PC-3 (cell line): ENCODE data around the gene MTRF1. TPM values are rescaled to one million over a fixed set of nuclear protein-coding genes. Genes with fewer than 3 reads are reported as not detected.

Experiments used
- ATAC-seq: fragments of 200-7000 bp; cut with Tn5 transposase; 2 replicates; pipeline ENCODE4 v1.9.1; 2020; ENCODE audit warnings: mild to moderate bottlenecking, moderate library complexity
- BruUV-seq: library from RNA; stranded (reverse); fragments of 400-500 nt; replicated peaks from 2 replicates; lab custom pipeline; 2021; lab: Mats Ljungman, UMichigan
- CTCF ChIA-PET: fragments of 300-600 bp; sonication (Branson Sonifier 250); formaldehyde crosslinking; loops from one replicate; lab custom pipeline; 2022; ENCODE audit warnings: antibody characterized with exemption; lab: Charles Lee
- POLR2A ChIA-PET: fragments of 300-600 bp; sonication (Branson Sonifier 250); formaldehyde crosslinking; loops from one replicate; lab custom pipeline; 2022; ENCODE audit warnings: antibody characterized with exemption; ENCODE audit not compliant: unreplicated experiment; lab: Charles Lee
- DNase-seq: peaks from one replicate; pipeline ENCODE4 v3.0.0-alpha.2; 2015
- H2AFZ ChIP-seq: fragments of 300-600 bp; sonication (generic); 2 replicates; pipeline ENCODE4 v1.6.0; 2016; ENCODE audit warnings: antibody characterized with exemption, low read length
- H3F3A ChIP-seq: fragments of 300-600 bp; sonication (generic); one replicate; pipeline ENCODE4 v1.6.0; 2017; ENCODE audit warnings: antibody characterized with exemption, low read length, control low read depth, mild to moderate bottlenecking; ENCODE audit not compliant: unreplicated experiment
- H3K27ac ChIP-seq: fragments of 300-600 bp; sonication (generic); 2 replicates; pipeline ENCODE4 v1.5.1; 2016; ENCODE audit warnings: mild to moderate bottlenecking, low read length
- H3K27me3 ChIP-seq: fragments of 300-600 bp; sonication (generic); 2 replicates; pipeline ENCODE4 v1.6.1; 2016; ENCODE audit warnings: low read length, mixed read lengths
- H3K36me3 ChIP-seq: fragments of 300-600 bp; sonication (generic); 2 replicates; pipeline ENCODE4 v1.6.1; 2016; ENCODE audit warnings: low read depth, mixed run types, low read length, mixed read lengths
- H3K4me1 ChIP-seq: fragments of 300-600 bp; sonication (generic); 2 replicates; pipeline ENCODE4 v1.5.1; 2016; ENCODE audit warnings: low read length; ENCODE audit not compliant: insufficient read depth
- H3K4me2 ChIP-seq: fragments of 300-600 bp; sonication (generic); 2 replicates; pipeline ENCODE4 v1.6.0; 2016; ENCODE audit warnings: low read length
- H3K4me3 ChIP-seq: fragments of 300-600 bp; sonication (generic); 2 replicates; pipeline ENCODE4 v1.5.1; 2016; ENCODE audit warnings: mild to moderate bottlenecking, low read length, mixed read lengths
- H3K79me2 ChIP-seq: fragments of 300-600 bp; sonication (generic); 2 replicates; pipeline ENCODE4 v1.6.1; 2017; ENCODE audit warnings: low read length, mixed read lengths
- H3K9ac ChIP-seq: fragments of 300-600 bp; sonication (generic); 2 replicates; pipeline ENCODE4 v1.6.0; 2016; ENCODE audit warnings: mild to moderate bottlenecking, low read length
- H3K9me2 ChIP-seq: fragments of 300-600 bp; sonication (generic); replicated peaks from 2 replicates; pipeline ENCODE4 v1.6.1; 2016; ENCODE audit warnings: mixed run types, low read length, mixed read lengths
- H3K9me3 ChIP-seq: fragments of 300-600 bp; sonication (generic); 2 replicates; pipeline ENCODE4 v1.6.1; 2016; ENCODE audit warnings: low read length, mixed read lengths
- H4K20me1 ChIP-seq: fragments of 300-600 bp; sonication (generic); 2 replicates; pipeline ENCODE4 v1.6.1; 2016; ENCODE audit warnings: low read length, mixed read lengths
- CTCF ChIP-seq: fragments of 300-600 bp; sonication (generic); conservative IDR thresholded peaks from 2 replicates; pipeline ENCODE4 v1.5.1; 2017; ENCODE audit warnings: antibody characterized with exemption, low read depth, mild to moderate bottlenecking, low read length
- EZH2 ChIP-seq: fragments of 300-600 bp; sonication (generic); IDR thresholded peaks from one replicate; pipeline ENCODE4 v1.6.1; 2017; ENCODE audit warnings: antibody characterized with exemption, mild to moderate bottlenecking, low read length; ENCODE audit not compliant: unreplicated experiment
- EZH2phosphoT487 ChIP-seq: fragments of 300-600 bp; sonication (generic); IDR thresholded peaks from 2 replicates; pipeline ENCODE4 v1.6.1; 2018; ENCODE audit warnings: mild to moderate bottlenecking, antibody characterized with exemption, low read length, borderline replicate concordance
- intact Hi-C: fragments of 100-400 bp; cut with micrococcal nuclease; formaldehyde crosslinking; loops from 2 replicates; pipeline ENCODE4 v1.9.0; 2023
- total RNA-seq: library from RNA; depleted of rRNA; stranded (reverse); fragments of >200 nt; gene quantifications from 2 replicates; pipeline ENCODE4 v1.2.3, GENCODE V29; 2014

MTRF1 gene
- total RNA-seq, 1 experiment from 2014 or later = 4.7 TPM

- POLR2A ChIA-PET = no interaction called here
- DNase-seq = no peak
- TF ChIP-seq EZH2phosphoT487 (no peak), CTCF (no peak), EZH2 (no peak)
- Histone ChIP-seq H3F3A (no peaks in the 10 kb centered on the region), H3K9me2 (no peaks in the 10 kb centered on the region), H4K20me1 (no peaks in the 10 kb centered on the region), H3K79me2 (no peaks in the 10 kb centered on the region), H3K4me2 (no peak overlapping the region), H3K36me3 (0 out of 2 replicates have a peak, but pooled peaks cover 4% of the 10 kb centered on the region), H3K9ac (no peak overlapping the region), H3K4me1 (no peaks in the 10 kb centered on the region), H3K4me3 (no peak overlapping the region), H3K27me3 (no peaks in the 10 kb centered on the region), H3K9me3 (peaks cover 10% of the 10 kb centered on the region; the same call in 1 of the 2 replicates), H2AFZ (no peak overlapping the region), H3K27ac (no peak overlapping the region)
- CTCF ChIA-PET = no interaction called here
- ATAC-seq = no peak
- intact Hi-C loops = no loop called here
- no TSS peak for BruUV-seq
These were observed 8.3 kb upstream of the MTRF1 start for GRCh38 chr13:41271456-41272285.

- ChIA-PET CTCF (no interaction called here), POLR2A (no interaction called here)
- no peak for TF ChIP-seq EZH2
- Histone ChIP-seq H3F3A (no peaks in the 10 kb centered on the region), H3K27ac (no peak overlapping the region), H4K20me1 (no peaks in the 10 kb centered on the region), H3K9me2 (no peaks in the 10 kb centered on the region), H3K4me2 (no peak overlapping the region), H3K27me3 (no peaks in the 10 kb centered on the region), H3K4me1 (no peaks in the 10 kb centered on the region), H3K9ac (no peak overlapping the region), H3K36me3 (0 out of 2 replicates have a peak, but pooled peaks cover 4% of the 10 kb centered on the region), H3K9me3 (peaks cover 10% of the 10 kb centered on the region; the same call in 1 of the 2 replicates), H2AFZ (no peak overlapping the region), H3K4me3 (no peak overlapping the region), H3K79me2 (no peaks in the 10 kb centered on the region)
- DNase-seq = peak; percentile 28
- intact Hi-C loops = no loop called here
- no TSS peak for BruUV-seq
- no peak for ATAC-seq
These were observed 5.4 kb upstream of the MTRF1 start for GRCh38 chr13:41268764-41269163.

- 0 out of 2 replicates have a peak, but pooled peaks cover 4% of the 10 kb centered on the region for H3K36me3 ChIP-seq
- H3F3A ChIP-seq = no peaks in the 10 kb centered on the region
- TF ChIP-seq EZH2phosphoT487 = no peak
- TF ChIP-seq EZH2 = no peak
- TF ChIP-seq CTCF = no peak
- no peaks in the 10 kb centered on the region for H4K20me1 ChIP-seq
- peaks cover 10% of the 10 kb centered on the region; the same call in 1 of the 2 replicates for H3K9me3 ChIP-seq
- no peaks in the 10 kb centered on the region; the same call in 1 of the 2 replicates for H3K79me2 ChIP-seq
- POLR2A ChIA-PET = interaction anchor here (0.7 kb wide), 1 partner anchor 11 kb away, joined by 6 read pairs; no protein-coding TSS in a partner anchor
- 0 out of 2 replicates have a peak, but pooled peaks cover 5% of the 10 kb centered on the region for H3K4me1 ChIP-seq
- CTCF ChIA-PET = no interaction called here
- no peak overlapping the region for H3K4me2 ChIP-seq
- no peaks in the 10 kb centered on the region for H3K9me2 ChIP-seq
- intact Hi-C loops = no loop called here
- DNase-seq (no peak), ATAC-seq (no peak)
- BruUV-seq = no TSS peak
- H2AFZ ChIP-seq = no peak overlapping the region
- H3K27me3 ChIP-seq = no peaks in the 10 kb centered on the region
- no peak overlapping the region for H3K4me3 ChIP-seq
- H3K27ac ChIP-seq = no peak overlapping the region
- no peak overlapping the region for H3K9ac ChIP-seq
These were observed 3.7 kb upstream of the MTRF1 start for GRCh38 chr13:41267106-41267505.
